Measurements from ENCODE around the gene IL17REL.

DNA sequence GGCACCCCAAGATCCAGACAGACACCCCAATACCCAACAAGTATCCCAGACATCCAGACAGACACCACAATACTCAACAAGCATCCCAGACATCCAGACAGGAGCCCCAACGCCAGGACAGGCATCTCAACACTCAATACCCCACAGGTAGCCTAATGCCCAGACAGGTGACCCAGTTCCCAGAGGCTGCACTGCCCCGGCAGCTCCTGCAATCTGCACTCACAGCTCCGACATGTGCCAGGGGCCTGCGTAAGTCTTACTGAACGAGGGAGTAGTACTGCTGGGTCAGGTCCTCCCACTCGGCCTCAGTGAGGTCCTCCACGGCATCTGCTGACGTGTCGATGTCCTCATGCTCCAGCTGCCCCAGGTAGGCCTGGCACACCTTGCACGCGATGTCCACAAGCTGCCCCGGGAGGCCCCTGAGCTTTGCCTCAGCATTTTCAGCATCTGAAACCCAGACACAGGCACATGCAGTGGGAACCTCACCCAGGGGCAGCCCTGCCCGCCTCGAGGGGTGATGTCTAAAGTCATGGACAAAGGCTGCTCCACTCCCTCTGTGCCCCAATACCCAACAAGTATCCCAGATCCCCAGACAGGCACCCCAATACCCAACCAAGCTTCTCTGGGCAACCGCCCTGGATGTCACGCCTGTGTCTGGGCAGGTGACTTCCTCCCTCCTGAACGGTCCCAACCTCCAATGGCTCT lies 28.9 kb upstream of the IL17REL start:
- TF ChIP-seq, protein P1, sequence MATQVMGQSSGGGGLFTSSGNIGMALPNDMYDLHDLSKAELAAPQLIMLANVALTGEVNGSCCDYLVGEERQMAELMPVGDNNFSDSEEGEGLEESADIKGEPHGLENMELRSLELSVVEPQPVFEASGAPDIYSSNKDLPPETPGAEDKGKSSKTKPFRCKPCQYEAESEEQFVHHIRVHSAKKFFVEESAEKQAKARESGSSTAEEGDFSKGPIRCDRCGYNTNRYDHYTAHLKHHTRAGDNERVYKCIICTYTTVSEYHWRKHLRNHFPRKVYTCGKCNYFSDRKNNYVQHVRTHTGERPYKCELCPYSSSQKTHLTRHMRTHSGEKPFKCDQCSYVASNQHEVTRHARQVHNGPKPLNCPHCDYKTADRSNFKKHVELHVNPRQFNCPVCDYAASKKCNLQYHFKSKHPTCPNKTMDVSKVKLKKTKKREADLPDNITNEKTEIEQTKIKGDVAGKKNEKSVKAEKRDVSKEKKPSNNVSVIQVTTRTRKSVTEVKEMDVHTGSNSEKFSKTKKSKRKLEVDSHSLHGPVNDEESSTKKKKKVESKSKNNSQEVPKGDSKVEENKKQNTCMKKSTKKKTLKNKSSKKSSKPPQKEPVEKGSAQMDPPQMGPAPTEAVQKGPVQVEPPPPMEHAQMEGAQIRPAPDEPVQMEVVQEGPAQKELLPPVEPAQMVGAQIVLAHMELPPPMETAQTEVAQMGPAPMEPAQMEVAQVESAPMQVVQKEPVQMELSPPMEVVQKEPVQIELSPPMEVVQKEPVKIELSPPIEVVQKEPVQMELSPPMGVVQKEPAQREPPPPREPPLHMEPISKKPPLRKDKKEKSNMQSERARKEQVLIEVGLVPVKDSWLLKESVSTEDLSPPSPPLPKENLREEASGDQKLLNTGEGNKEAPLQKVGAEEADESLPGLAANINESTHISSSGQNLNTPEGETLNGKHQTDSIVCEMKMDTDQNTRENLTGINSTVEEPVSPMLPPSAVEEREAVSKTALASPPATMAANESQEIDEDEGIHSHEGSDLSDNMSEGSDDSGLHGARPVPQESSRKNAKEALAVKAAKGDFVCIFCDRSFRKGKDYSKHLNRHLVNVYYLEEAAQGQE (IDR thresholded peaks at IDR 0.05; ENCODE audit: insufficient read depth in 1 of 2, low read depth in 2 of 2, low read length in 2 of 2): no peak
- TF ChIP-seq POLR2AphosphoS5 (IDR thresholded peaks at IDR 0.05; ENCODE audit: low read depth, low read length) (no peak), TAF1 (IDR thresholded peaks at IDR 0.05; ENCODE audit: borderline replicate concordance, insufficient read depth, low read length) (no peak), SIN3A (IDR thresholded peaks at IDR 0.05; ENCODE audit: borderline replicate concordance, insufficient read depth, low read length) (no peak)

Measured in PFSK-1 (cell line).